Measurements from ENCODE around the gene ELL2. TPM values are rescaled to one million over a fixed set of nuclear protein-coding genes. Genes with fewer than 3 reads are reported as not detected.

Gene ELL2
- total and polyA plus RNA-seq, 2 of the 13 experiments (the other 11 are each of a cell fraction or from before 2014, with no cell fraction given): 78.9 to 97.1 TPM

DNA sequence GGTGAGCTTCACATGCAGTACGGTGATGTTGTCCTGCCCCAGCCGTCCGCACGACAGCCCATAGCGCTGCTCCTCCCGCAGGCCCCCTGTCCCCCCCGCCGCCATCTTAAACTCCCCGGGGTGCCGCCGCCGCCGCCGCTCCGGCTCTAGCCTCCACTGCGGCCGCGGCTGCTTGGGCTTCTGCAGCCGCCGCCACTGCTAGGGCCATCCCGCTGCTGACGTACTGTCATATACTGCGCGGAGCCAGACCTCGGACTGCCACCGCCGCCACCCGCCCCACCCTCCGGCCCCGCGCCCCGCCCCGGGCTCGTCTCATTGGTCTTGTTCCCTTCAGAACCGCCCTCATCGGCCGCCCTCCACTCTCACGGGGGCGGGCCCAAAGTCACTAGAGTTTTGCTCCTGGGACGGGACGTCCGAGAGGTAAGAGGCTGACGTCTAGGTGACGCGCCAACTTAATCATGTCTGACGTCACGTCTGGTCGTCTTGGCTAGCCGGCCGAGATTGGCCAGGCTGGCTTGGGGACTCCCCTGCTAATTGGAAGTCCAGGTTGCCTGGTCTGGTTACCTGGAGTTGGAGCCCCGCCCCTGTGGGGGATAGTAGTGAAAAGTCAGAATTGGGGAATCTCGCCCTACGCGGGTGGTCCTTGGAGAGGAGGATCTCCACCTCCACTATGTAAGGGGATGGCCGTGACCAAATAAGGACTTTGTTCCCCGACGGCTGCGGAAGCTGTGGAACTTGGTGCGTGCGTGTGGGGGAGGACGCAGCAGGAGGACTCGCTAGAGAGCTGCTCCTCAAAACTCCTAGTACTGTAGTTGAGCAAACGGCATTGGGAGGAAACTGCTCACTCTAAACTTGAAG is at the start of gene ELL2 (continued):
- TF ChIP-seq, protein P1, sequence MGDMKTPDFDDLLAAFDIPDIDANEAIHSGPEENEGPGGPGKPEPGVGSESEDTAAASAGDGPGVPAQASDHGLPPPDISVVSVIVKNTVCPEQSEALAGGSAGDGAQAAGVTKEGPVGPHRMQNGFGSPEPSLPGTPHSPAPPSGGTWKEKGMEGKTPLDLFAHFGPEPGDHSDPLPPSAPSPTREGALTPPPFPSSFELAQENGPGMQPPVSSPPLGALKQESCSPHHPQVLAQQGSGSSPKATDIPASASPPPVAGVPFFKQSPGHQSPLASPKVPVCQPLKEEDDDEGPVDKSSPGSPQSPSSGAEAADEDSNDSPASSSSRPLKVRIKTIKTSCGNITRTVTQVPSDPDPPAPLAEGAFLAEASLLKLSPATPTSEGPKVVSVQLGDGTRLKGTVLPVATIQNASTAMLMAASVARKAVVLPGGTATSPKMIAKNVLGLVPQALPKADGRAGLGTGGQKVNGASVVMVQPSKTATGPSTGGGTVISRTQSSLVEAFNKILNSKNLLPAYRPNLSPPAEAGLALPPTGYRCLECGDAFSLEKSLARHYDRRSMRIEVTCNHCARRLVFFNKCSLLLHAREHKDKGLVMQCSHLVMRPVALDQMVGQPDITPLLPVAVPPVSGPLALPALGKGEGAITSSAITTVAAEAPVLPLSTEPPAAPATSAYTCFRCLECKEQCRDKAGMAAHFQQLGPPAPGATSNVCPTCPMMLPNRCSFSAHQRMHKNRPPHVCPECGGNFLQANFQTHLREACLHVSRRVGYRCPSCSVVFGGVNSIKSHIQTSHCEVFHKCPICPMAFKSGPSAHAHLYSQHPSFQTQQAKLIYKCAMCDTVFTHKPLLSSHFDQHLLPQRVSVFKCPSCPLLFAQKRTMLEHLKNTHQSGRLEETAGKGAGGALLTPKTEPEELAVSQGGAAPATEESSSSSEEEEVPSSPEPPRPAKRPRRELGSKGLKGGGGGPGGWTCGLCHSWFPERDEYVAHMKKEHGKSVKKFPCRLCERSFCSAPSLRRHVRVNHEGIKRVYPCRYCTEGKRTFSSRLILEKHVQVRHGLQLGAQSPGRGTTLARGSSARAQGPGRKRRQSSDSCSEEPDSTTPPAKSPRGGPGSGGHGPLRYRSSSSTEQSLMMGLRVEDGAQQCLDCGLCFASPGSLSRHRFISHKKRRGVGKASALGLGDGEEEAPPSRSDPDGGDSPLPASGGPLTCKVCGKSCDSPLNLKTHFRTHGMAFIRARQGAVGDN (CRISPR knock-in tag; IDR thresholded peaks at IDR 0.05): peak; percentile 81
- TF ChIP-seq, protein P2, sequence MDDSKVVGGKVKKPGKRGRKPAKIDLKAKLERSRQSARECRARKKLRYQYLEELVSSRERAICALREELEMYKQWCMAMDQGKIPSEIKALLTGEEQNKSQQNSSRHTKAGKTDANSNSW (CRISPR knock-in tag; IDR thresholded peaks at IDR 0.05; ENCODE audit: borderline replicate concordance): no peak
- TF ChIP-seq ZNF709 (CRISPR knock-in tag; IDR thresholded peaks at IDR 0.05) (no peak), YY1 (IDR thresholded peaks at IDR 0.05; ENCODE audit: insufficient read depth, insufficient replicate concordance, low read depth, low read length) (peak; percentile 79), POLR2A (IDR thresholded peaks at IDR 0.05; ENCODE audit: insufficient read depth in 1 of 2, low read depth in 2 of 2, low read length in 2 of 2) (peak; percentile 64 to 85), FIP1L1 (IDR thresholded peaks at IDR 0.05; ENCODE audit: borderline replicate concordance, insufficient read depth, low read depth, low read length) (0 out of 2 replicates have a peak, but pooled peaks have one; percentile 41), SRSF4 (IDR thresholded peaks at IDR 0.05; ENCODE audit: low read depth, low read length, poor library complexity, severe bottlenecking) (no peak), ZNF614 (CRISPR knock-in tag; IDR thresholded peaks at IDR 0.05; ENCODE audit: borderline replicate concordance) (no peak), CBFB (CRISPR knock-in tag; IDR thresholded peaks at IDR 0.05) (no peak), NBN (conservative IDR thresholded peaks at IDR 0.05) (no peak), ZNF761 (CRISPR knock-in tag; conservative IDR thresholded peaks at IDR 0.05) (0 out of 2 replicates have a peak, but pooled peaks have one; percentile 30), GABPA (IDR thresholded peaks at IDR 0.05; ENCODE audit: low read depth, low read length) (no peak), GABPA (CRISPR knock-in tag; IDR thresholded peaks at IDR 0.05; ENCODE audit: low read depth) (peak; percentile 67), PITX1 (CRISPR knock-in tag; IDR thresholded peaks at IDR 0.05) (peak; percentile 85), SP2 (CRISPR knock-in tag; IDR thresholded peaks at IDR 0.05) (0 out of 2 replicates have a peak, but pooled peaks have one; percentile 45)
- TF ChIP-seq, protein P3, sequence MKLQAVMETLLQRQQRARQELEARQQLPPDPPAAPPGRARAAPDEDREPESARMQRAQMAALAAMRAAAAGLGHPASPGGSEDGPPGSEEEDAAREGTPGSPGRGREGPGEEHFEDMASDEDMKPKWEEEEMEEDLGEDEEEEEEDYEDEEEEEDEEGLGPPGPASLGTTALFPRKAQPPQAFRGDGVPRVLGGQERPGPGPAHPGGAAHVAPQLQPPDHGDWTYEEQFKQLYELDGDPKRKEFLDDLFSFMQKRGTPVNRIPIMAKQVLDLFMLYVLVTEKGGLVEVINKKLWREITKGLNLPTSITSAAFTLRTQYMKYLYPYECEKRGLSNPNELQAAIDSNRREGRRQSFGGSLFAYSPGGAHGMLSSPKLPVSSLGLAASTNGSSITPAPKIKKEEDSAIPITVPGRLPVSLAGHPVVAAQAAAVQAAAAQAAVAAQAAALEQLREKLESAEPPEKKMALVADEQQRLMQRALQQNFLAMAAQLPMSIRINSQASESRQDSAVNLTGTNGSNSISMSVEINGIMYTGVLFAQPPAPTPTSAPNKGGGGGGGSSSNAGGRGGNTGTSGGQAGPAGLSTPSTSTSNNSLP (IDR thresholded peaks at IDR 0.05; ENCODE audit: low read depth, low read length): 0 out of 2 replicates have a peak, but pooled peaks have one; percentile 19
- TF ChIP-seq, protein P4, sequence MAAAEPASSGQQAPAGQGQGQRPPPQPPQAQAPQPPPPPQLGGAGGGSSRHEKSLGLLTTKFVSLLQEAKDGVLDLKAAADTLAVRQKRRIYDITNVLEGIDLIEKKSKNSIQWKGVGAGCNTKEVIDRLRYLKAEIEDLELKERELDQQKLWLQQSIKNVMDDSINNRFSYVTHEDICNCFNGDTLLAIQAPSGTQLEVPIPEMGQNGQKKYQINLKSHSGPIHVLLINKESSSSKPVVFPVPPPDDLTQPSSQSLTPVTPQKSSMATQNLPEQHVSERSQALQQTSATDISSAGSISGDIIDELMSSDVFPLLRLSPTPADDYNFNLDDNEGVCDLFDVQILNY (CRISPR knock-in tag; conservative IDR thresholded peaks at IDR 0.05): no peak
- TF ChIP-seq, protein P5, sequence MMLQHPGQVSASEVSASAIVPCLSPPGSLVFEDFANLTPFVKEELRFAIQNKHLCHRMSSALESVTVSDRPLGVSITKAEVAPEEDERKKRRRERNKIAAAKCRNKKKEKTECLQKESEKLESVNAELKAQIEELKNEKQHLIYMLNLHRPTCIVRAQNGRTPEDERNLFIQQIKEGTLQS (CRISPR knock-in tag; IDR thresholded peaks at IDR 0.05): peak; percentile 38; the same call in 1 of the 2 replicates
- TF ChIP-seq, protein P6, sequence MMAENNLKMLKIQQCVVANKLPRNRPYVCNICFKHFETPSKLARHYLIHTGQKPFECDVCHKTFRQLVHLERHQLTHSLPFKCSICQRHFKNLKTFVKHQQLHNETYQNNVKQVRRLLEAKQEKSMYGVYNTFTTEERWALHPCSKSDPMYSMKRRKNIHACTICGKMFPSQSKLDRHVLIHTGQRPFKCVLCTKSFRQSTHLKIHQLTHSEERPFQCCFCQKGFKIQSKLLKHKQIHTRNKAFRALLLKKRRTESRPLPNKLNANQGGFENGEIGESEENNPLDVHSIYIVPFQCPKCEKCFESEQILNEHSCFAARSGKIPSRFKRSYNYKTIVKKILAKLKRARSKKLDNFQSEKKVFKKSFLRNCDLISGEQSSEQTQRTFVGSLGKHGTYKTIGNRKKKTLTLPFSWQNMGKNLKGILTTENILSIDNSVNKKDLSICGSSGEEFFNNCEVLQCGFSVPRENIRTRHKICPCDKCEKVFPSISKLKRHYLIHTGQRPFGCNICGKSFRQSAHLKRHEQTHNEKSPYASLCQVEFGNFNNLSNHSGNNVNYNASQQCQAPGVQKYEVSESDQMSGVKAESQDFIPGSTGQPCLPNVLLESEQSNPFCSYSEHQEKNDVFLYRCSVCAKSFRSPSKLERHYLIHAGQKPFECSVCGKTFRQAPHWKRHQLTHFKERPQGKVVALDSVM (CRISPR knock-in tag; IDR thresholded peaks at IDR 0.05): peak; percentile 14; the same call in 1 of the 2 replicates

Measured in HepG2 (cell line).